Measurements from ENCODE around the gene FBXL15.

- TF ChIP-seq POLR2AphosphoS5 (IDR thresholded peaks at IDR 0.05; ENCODE audit: borderline replicate concordance, low read depth, low read length) (no peak), EZH2 (IDR thresholded peaks at IDR 0.05) (no peak), FOXP2 (optimal IDR thresholded peaks at IDR 0.05; ENCODE audit: control extremely low read depth, extremely low read length, insufficient read depth) (no peak)
These were observed 35.3 kb downstream of the FBXL15 start for GRCh38 chr10:102455893-102456471.

All from SK-N-MC (cell line).